Measurements from ENCODE around the gene TADA3. TPM values are rescaled to one million over a fixed set of nuclear protein-coding genes. Genes with fewer than 3 reads are reported as not detected.

TADA3 gene
- total RNA-seq, 6 experiments from 2014 or later: 24.6 to 43.8 (median 28.1) TPM

GRCh38 chr3:9810846-9811245 is 18.6 kb upstream of the TADA3 start:
- intact Hi-C loops (cut with DNase I): no loop called here
- WGBS (ENCODE audit: insufficient coverage, low coverage, low lambda C conversion rate, missing lambda C conversion rate): 78% methylated on average over 10 of the region's 10 CpGs

GRCh38 chr3:9810433-9810770 is 18.1 kb upstream of the TADA3 start:
- H3K4me3 ChIP-seq: peak overlapping the region; percentile 62 to 87 (median 73)
- 8% methylated on average over 11 of the region's 18 CpGs for WGBS (ENCODE audit: insufficient coverage, low coverage, low lambda C conversion rate, missing lambda C conversion rate)
- intact Hi-C loops (cut with DNase I): no loop called here
- no peaks in the 10 kb centered on the region for H3K27me3 ChIP-seq
- no peaks in the 10 kb centered on the region for H3K4me1 ChIP-seq
- H3K9me3 ChIP-seq: no peaks in the 10 kb centered on the region
- DNase-seq: no peak
- peaks cover 0 to 17% (median 4%) of the 10 kb centered on the region in 4 donors for H3K36me3 ChIP-seq
- ATAC-seq: no peak
- peak overlapping the region; percentile 66 to 90 (median 83) for H3K27ac ChIP-seq
- TF ChIP-seq CTCF (IDR thresholded peaks at IDR 0.05) (no peak), POLR2A (IDR thresholded peaks at IDR 0.05) (no peak)

More at GRCh38 chr3:9810846-9811245, 18.6 kb upstream of the TADA3 start:
- H3K27me3 ChIP-seq: no peaks in the 10 kb centered on the region
- no peak for TF ChIP-seq POLR2A (IDR thresholded peaks at IDR 0.05)
- peaks cover 0 to 12% (median 3%) of the 10 kb centered on the region in 4 donors for H3K36me3 ChIP-seq
- no peak overlapping the region for H3K27ac ChIP-seq
- H3K4me3 ChIP-seq: peak overlapping the region in 2 of 3 donors; percentile 62 to 73
- no peaks in the 10 kb centered on the region for H3K4me1 ChIP-seq
- ATAC-seq (no peak), DNase-seq (no peak)
- H3K9me3 ChIP-seq: no peaks in the 10 kb centered on the region

GRCh38 chr3:9809615-9810432 is 17.6 kb upstream of the TADA3 start, which contains the start of gene TTLL3:
Gene TTLL3, plus strand, starts transcription at chr3:9810262. Its CDS starts 400 bp downstream, at chr3:9810662.
- H3K27me3 ChIP-seq: no peaks in the 10 kb centered on the region
- WGBS (ENCODE audit: insufficient coverage, low coverage, low lambda C conversion rate, missing lambda C conversion rate): 3% methylated on average over 18 of the region's 76 CpGs
- intact Hi-C loops (cut with DNase I): no loop called here
- no peak for TF ChIP-seq CTCF (IDR thresholded peaks at IDR 0.05)
- TF ChIP-seq POLR2A (IDR thresholded peaks at IDR 0.05): peak; percentile 52
- H3K27ac ChIP-seq: peak within 1 kb of the TSS; percentile 66 to 90 (median 83)
- no peaks in the 10 kb centered on the region for H3K4me1 ChIP-seq
- peaks cover 0 to 23% (median 7%) of the 10 kb centered on the region in 4 donors for H3K36me3 ChIP-seq
- peak; percentile 71 to 77 (median 75) for DNase-seq
- peak within 1 kb of the TSS; percentile 62 to 87 (median 73) for H3K4me3 ChIP-seq
- H3K9me3 ChIP-seq: no peaks in the 10 kb centered on the region
- ATAC-seq: peak; percentile 74 to 80 (median 78)

- ATAC-seq: peak in 1 of 4 donors; percentile 12
- TF ChIP-seq CTCF (IDR thresholded peaks at IDR 0.05) (no peak), POLR2A (IDR thresholded peaks at IDR 0.05) (no peak)
- H3K27ac ChIP-seq: peak overlapping the region; percentile 66 to 90 (median 83)
- H3K36me3 ChIP-seq: peaks cover 5 to 29% (median 13%) of the 10 kb centered on the region in 4 donors
- intact Hi-C loops (cut with DNase I): no loop called here
- H3K9me3 ChIP-seq: no peaks in the 10 kb centered on the region
- no peaks in the 10 kb centered on the region for H3K4me1 ChIP-seq
- no peak for DNase-seq
- WGBS (ENCODE audit: insufficient coverage, low coverage, low lambda C conversion rate, missing lambda C conversion rate): 52% methylated on average over 3 of the region's 4 CpGs
- H3K4me3 ChIP-seq: peak overlapping the region; percentile 62 to 87 (median 73)
- no peaks in the 10 kb centered on the region for H3K27me3 ChIP-seq
Measured at GRCh38 chr3:9809239-9809614, 17.0 kb upstream of the TADA3 start.

Data from right lobe of liver (tissue), 6 donors.